ENCODE measurements around the gene TLR3.

DNA sequence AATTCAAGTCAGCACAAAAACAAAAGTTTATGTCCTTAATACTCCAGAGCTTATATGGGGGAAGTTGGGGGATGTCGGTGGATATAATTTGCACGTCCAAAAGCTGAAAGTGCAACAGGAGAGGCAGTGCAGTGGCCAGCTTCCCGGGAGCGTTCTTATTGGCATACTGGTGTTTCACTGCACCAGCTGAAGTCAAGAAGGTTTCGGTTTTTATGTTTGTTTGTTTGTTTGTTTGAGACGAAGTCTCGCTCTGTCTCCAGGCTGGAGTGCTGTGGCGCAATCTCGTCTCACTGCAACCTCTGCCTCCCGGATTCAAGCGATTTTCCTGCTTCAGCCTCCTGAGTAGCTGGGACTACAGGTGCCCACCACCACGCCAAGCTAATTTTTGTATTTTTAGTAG, 28.6 kb upstream of the TLR3 start:
- TF ChIP-seq, protein P1, sequence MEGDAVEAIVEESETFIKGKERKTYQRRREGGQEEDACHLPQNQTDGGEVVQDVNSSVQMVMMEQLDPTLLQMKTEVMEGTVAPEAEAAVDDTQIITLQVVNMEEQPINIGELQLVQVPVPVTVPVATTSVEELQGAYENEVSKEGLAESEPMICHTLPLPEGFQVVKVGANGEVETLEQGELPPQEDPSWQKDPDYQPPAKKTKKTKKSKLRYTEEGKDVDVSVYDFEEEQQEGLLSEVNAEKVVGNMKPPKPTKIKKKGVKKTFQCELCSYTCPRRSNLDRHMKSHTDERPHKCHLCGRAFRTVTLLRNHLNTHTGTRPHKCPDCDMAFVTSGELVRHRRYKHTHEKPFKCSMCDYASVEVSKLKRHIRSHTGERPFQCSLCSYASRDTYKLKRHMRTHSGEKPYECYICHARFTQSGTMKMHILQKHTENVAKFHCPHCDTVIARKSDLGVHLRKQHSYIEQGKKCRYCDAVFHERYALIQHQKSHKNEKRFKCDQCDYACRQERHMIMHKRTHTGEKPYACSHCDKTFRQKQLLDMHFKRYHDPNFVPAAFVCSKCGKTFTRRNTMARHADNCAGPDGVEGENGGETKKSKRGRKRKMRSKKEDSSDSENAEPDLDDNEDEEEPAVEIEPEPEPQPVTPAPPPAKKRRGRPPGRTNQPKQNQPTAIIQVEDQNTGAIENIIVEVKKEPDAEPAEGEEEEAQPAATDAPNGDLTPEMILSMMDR (IDR thresholded peaks at IDR 0.05), result no peak
- no peak for TF ChIP-seq POLR2A (IDR thresholded peaks at IDR 0.05)
- no peak for TF ChIP-seq POLR2AphosphoS5 (IDR thresholded peaks at IDR 0.05)

All from breast epithelium (tissue), 3 donors.